Measurements from ENCODE around the gene KIAA0232. TPM values are rescaled to one million over a fixed set of nuclear protein-coding genes. Genes with fewer than 3 reads are reported as not detected.

The KIAA0232 gene
- total and polyA plus RNA-seq, 9 of the 15 experiments (the other 6 are each of a cell fraction or from before 2014, with no cell fraction given), result 3.5 to 17.4 (median 13.0) TPM

DNA sequence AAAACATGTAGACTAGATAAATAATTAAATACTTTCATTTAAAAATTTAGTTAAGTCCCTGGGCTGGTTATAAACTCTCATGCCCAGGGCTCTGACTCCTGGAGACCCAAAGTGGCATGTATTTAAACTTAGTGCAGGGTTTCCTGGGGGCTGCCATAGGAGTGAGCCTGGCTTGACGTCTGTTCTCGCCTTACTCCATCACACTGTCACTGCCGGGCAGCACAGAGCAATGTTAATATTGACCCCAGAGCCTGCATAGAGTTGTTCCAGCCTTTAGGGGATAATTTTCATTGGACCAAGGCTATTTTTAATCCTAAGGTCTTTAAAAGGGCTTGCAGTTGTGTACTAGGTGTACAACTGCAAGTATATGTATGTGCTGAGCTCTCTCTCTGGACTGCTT lies 31.2 kb downstream of the KIAA0232 start (continued):
- TF ChIP-seq STAT6 (CRISPR knock-in tag; IDR thresholded peaks at IDR 0.05) (no peak), REST (IDR thresholded peaks at IDR 0.05; ENCODE audit: borderline replicate concordance) (no peak), REST (CRISPR knock-in tag; IDR thresholded peaks at IDR 0.05; ENCODE audit: low read depth) (no peak)
- TF ChIP-seq, protein P1, sequence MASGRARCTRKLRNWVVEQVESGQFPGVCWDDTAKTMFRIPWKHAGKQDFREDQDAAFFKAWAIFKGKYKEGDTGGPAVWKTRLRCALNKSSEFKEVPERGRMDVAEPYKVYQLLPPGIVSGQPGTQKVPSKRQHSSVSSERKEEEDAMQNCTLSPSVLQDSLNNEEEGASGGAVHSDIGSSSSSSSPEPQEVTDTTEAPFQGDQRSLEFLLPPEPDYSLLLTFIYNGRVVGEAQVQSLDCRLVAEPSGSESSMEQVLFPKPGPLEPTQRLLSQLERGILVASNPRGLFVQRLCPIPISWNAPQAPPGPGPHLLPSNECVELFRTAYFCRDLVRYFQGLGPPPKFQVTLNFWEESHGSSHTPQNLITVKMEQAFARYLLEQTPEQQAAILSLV (tag; IDR thresholded peaks at IDR 0.05), result no peak

All from K562 (cell line).